Iris pigment epithelial cell (primary cell): ENCODE results near the gene PIK3R5.
A peak's percentile ranks its signal among the peaks of the same experiment; 100 is the strongest.

Source experiments
- DNase-seq: peaks from one replicate; pipeline ENCODE4 v3.0.0-alpha.2; 2011; ENCODE audit warnings: low read depth

The PIK3R5 gene

GRCh38 chr17:8873801-8874715 lies 91.4 kb downstream of the PIK3R5 start:
- DNase-seq = no peak

DNA sequence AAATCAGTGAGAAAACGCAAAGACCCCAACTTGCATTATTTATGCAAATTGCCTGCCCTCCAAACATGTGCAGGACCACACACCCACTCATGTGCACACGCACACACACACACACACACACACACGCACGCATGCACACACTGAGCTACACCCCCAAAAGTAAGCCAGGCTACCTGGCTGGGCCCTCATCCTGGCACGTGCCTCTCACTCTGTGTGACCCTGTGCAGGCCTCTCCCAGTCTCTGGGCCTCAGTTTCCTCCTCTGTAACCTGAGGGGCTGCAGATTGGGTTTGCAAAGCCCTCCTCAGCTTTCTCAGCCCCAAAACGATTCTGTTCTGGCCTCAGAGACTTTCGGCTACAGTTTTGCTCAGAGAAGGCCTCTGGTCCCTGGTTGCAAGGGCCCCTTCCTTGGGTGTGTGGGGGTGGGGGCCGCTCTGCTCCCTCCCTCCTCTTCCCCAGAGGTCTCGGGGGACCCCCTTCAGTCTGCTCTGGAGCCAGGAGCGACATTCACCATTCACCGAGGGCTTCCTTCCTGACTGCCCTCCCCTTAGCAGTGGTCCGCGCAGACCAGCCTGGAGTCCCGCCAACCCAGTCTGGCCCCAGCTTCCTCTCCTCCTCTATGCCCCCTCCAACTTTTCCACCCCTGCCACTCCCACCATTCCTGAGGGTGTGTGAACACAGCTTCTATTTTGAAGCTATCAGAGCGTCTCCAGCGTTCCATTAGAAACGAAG lies 92.6 kb downstream of the PIK3R5 start:
- no peak for DNase-seq

DNA sequence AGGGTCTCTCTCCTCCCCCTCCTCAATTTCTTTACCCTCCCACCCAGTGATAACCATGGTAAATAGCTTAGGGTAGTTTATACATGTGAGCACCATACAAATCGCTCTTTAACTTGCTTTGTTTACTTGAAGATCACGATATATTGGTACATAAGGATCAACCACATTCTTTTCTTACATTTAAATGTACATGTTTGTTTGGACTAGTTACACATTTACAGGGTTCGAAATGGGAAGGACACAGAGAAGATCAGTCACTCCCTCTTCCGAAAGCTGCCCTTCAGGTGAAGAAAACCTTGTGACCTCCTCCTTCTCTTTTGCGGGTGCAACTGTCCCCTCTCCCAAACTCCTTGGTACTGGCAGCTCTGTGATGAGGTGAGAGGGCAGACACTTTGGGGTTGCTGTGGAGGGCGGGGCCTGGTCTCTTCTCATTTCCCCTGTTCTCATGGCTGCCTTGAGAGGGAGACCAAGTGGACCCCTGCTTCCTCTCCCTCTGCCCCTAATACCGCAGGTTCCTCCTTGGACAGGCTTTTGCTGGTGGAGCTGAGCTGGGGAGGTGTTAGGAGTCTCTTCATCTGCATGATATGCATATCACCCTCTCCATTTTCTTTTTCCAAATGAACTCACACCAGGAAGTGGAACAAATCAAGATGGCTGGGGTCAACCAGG lies 93.3 kb downstream of the PIK3R5 start:
- DNase-seq = no peak

DNA sequence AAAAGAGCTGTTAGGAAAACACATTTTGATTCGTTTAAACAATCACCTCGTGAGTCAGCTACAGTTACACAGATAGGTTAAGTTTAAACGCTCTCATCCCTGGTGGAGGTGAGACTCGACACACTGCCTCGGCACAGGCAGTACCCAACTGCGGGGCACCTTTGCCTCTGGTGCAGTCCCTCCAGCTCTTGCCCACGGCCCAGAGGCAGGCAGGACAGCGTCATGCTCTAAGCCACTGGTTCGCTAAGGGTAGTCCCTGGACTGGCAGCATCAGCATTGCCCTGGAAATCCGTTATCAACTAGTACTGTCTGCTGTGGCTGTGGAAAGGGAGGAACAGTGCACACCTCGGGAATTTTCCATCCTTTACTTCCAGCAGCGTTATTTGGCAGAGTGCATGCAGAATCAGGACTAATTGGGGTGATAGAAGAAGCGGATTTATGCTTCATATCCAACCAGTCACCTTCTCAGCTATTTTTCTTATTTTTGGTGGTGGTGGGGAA lies 94.4 kb downstream of the PIK3R5 start:
- DNase-seq = no peak

DNA sequence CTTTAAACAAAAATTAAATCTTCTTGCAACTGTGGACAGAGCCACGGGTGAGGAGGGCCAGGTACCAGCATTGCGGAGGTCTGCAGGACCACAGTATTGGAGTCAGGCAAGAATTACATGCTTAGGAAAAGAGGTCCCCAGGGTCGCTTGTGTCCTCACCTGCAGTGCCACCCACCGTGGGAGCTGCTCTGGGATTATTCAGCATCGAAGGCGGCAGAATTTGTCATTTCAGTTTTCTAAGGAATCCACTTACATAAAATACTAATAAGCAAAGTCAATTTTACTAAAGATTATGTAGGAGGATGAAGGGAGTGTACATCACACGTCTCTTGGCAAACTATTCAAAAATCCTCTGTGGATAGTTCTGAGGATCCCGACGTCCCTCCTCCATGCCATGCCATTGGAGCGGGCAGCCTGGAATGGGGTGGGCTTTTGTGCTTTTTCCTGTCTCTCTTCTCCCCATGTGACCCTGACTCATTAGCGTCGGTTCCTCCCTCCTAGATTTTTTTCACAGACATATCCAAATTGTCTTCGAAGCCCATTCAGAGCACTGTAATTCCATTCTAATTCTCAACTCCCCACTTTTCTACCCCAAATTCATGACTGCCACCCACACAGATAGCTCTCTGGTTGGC lies 95.0 kb downstream of the PIK3R5 start:
- no peak for DNase-seq

DNA sequence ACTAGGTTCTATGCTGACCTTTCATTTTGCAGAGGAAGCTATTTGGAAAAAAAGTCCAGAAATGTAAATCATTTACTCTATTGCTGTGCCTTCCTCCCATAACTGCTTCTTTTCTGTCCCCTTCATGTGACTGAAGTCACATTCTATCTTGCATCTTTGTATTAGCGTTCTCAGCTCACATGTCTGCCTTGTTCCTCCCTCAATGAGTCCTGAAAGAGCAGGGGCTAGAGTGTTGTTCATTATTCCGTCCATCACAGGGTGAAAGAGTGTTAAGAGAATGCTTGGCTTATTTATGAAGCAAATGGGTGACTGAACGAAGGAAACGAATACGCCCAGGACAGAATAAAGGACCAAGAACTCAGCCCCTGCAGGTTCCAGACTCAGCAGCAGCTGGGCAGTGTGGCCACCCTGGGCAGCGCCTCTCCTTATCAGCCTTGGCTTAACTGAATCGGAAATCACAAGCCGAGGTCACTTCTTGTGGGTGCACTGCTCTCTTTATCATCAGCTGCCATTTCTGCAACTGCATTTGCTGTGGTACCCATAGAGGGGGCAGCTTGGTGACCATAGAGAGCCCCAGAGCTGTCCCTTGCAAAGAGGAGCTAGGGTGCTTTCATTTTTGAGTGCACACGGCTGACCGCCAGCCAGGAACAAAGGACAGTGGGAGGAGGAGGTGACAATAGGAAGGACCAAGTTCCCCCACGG lies 96.2 kb downstream of the PIK3R5 start:
- DNase-seq = no peak

GRCh38 chr17:8868529-8868951 lies 97.0 kb downstream of the PIK3R5 start:
- no peak for DNase-seq

- no peak for DNase-seq
Observed at GRCh38 chr17:8868092-8868491, 97.4 kb downstream of the PIK3R5 start.

DNA sequence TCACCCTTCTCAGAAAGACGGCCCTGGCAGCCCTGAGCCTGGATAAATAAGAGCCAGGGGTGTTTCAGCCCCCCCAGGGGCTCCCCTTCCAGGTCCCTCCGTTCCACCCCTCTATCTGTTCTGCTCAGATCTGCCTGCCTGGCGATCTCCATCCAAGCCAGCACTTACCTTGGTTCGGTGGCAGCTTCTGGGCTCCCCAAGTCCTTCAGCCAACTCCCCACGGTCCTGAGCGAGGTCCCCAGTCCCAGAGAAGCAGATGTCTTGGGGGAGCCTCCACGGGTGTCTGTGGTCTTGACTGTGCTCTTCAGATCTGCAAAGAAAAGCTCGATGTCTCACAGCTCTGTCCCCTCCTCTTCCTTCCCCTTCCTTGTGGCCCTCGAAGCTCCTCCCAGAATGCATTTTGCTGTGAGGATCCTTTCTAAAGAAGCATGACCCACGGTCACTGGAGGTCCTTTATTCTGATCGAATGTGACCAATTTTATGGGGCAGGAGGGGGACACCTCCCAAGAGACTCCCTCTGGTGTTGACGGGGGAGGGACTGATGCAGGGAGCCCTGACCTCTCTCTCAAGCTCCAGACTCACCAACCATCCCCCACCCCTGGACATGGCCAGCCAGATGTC lies 98.0 kb downstream of the PIK3R5 start, which contains the start of gene PIK3R6:
PIK3R6 (minus strand) TSS at position 314 of the 621 bp plus-strand sequence. CDS start 17,880 bp downstream, outside the sequence.
- no peak for DNase-seq

DNA sequence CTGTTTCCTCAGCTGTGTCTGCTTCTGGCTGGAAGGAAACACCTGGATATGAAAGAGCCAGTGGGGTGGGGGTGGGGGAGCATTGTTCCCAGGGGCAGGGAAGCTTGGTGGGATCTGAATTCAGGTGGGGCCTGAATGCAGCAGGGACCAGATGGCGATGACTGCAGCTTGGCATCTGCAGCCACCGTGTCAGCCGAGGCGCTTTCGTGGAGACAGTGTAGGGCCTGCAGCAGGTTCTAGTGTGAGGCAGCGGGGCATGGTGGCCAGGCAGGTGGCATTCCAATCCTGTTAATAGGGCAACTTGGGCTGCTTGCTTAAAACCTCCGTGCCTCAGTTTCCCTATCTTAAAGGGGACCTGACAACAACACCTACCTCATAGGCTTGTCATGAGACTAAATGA lies 99.7 kb downstream of the PIK3R5 start:
- DNase-seq = no peak

DNA sequence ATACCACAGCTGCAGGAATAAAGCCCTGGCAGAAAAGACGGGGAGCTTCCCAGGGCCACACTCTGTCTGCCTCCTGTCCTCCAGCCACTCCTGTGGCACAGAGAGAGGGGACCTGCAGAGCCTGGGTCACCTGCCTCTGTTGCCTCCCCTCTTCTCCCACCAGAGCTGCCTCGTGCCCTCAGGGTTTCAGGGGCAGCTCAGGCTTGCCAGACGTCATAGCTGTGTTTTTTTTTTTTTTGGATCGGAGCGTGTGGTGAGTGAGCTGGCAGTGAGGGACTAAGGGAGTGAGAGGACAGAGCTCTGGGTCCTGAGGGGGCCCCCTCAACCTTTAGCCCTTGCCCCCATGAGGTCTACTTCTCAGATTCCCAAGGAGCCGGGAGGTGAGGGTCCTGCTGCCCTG lies 100.1 kb downstream of the PIK3R5 start:
- no peak for DNase-seq

DNA sequence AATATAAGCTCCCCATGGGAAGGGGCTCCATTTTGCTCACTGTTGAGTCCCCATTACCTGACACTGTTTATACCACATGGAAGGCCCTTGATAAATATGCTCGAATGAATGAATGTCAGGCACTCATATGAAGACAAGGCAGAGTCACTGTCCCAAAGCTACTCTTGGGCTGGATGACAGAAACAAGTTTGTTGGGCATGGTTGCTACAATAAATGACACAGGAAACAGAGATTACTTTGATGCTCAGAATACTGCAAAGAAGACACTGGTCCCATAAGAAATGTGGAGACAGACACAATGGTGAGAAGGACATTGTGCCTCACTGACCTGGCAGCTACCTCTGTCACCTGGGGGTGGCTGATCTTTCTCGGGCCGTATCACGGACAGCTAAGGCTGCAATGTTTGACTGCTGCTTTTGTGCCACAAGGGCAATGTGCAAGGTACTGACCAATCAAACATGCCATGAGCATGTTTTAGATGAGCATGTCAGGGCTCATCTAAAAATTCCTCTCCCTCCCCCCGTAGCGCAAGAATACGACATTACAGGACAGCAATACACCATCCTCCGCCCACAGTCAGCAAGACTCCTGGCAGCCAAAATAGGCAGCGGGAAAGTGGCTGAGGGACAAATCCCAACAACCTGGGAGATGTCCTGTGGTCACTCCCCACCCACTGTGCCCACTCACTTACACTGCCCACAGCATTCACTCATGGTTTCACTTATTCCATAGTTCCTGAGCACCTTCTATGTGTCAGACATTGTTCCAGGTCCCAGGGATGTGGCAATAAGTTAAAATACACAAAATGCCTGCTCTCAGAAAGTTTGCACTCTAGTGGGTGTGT lies 103.1 kb downstream of the PIK3R5 start:
- no peak for DNase-seq

DNA sequence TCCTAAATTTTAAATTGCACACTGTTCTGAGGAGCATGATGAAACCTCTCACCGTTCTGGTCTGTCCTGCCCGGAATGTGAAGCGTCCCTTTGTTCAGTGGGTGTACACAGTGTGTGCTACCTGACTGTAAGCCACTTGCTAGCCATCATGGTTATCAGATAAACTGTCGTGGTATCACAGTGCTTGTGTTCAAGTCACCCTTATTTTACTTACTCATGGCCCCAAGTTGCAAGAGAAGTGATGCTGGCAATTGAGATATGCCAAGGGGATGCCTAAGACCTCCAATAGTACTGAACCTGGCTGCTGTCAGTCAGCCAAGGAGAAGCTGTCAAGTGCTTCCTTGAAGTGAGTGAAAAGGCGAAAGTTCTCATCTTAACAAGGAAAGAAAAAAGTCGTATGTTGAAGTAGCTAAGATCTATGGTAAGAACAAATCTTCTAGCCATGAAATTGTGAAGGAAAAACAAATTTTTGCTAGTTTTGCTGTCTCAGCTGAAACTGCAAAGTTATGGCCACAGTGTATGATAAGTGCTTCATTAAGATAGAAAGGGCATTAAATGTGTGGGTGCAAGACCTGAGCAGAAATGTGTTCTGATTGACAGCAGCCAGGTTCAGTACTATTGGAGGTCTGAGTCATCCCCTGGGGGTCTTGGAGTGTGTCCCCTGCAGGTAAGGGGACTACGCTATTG lies 103.9 kb downstream of the PIK3R5 start:
- DNase-seq = no peak

DNA sequence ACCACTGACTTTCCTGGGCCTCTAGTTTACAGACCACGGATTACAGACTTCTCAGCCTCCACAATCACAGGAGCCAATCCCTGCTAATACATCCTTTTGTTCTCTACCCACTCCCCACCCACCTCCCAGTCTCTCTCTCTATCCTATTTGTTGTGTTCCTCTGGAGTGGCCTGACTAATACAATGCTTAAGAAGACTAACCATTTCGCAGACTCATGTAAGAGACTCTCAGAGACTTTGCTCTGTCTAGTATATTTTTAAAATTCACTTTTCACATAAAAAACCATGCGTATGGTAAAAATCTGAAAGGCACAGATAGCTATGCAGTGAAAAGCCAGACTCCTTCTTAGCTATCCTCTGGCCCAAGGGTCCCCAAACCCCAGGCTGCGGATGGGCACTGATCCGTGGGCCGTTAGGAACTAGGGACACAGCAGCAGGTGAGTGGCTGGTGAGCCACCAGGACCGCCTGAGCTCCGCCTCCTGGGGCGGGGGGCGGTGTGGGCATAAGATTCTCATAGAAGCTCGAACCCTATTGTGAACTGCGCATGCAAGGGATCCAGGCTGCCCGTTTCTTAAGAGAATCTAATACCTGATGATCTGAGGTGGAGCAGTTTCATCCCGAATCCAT lies 105.6 kb downstream of the PIK3R5 start:
- DNase-seq = no peak

GRCh38 chr17:8859027-8859803 lies 106.3 kb downstream of the PIK3R5 start:
- DNase-seq = peak; percentile 52

DNA sequence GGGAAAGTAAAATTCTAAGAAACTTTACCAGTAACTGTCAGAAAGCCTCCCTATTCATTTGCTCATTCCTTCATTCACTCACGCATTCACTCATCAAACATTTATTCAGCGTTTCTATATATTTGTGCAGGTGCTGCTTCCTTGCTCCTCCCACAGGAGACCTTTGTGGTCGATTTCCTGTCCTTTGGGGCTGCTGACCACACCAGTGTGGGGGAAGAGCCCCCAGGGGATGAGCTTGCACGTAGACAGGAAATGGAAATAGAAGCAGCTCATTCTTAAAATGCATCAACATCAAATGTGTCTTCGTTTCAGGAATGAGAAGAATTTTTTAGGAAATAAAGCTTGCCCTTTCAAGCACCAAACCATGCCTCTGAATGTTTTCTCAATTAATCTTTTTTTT lies 107.6 kb downstream of the PIK3R5 start:
- DNase-seq = peak; percentile 76

- DNase-seq = no peak
Observed at GRCh38 chr17:8856869-8857575, 108.5 kb downstream of the PIK3R5 start.
